ENCODE measurements around the gene MSH4. TPM values are rescaled to one million over a fixed set of nuclear protein-coding genes. Genes with fewer than 3 reads are reported as not detected.
"Not testable (repeated sequence)": the region's sequence is repeated elsewhere in the genome, so short reads cannot be mapped to it uniquely, and the experiment has no call there.

Gene MSH4
- total and polyA plus RNA-seq, 3 experiments from 2014 or later: 0.50 to 0.58 TPM; not detected in 1

DNA sequence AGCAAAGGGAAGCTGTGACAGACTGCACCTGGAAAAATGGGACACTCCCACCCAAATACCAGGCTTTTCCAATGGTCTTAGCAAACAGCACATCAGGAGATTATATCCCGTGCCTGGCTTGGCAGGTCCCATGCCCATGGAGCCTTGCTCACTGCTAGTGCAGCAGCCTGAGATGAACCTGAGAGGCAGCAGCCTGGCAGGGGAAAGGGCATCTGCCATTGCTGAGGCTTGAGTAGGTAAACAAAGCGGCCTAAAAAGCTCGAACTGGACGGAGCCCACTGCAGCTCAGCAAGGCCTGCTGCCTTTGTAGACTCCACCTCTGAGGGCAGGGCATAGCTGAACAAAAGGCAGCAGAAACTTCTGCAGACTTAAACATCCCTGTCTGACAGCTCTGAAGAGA, 18.9 kb upstream of the MSH4 start:
- H3K4me3 Mint-ChIP-seq; H3K36me3 Mint-ChIP-seq; H3K4me1 Mint-ChIP-seq; H3K36me3 ChIP-seq (ENCODE audit: insufficient read depth, low read length); H3K4me3 ChIP-seq (ENCODE audit: low read length); H3K27ac ChIP-seq (ENCODE audit: low read depth, low read length); H3K27ac Mint-ChIP-seq; DNase-seq; H3K9me3 Mint-ChIP-seq; POLR2A ChIA-PET; H3K4me1 ChIP-seq (ENCODE audit: insufficient read depth, low read length); H3K27me3 ChIP-seq (ENCODE audit: insufficient read depth, low read length, poor library complexity, severe bottlenecking); H3K9me3 ChIP-seq (ENCODE audit: low read length): not testable (repeated sequence)
- peaks cover 0 to 23% of the 10 kb centered on the region in 2 donors for H3K27me3 Mint-ChIP-seq
- CTCF ChIA-PET: interaction anchor here (1.3 kb wide), 1 partner anchor 9 kb away, joined by 4 read pairs; no protein-coding TSS in a partner anchor

DNA sequence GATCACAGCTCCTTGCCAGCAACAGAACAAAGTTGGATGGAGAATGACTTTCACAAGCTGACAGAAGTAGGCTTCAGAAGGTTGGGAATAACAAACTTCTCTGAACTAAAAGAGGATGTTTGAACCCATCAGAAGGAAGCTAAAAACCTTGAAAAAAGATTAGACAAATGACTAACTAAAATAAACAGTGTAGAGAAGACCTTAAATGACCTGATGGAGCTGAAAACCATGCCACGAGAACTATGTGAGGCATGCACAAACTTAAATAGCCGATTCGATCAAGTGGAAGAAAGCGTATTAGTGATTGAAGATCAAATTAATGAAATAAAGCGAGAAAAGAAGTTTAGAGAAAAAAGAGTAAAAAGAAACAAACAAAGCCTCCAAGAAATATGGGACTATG, 18.0 kb upstream of the MSH4 start:
- H3K27me3 ChIP-seq (ENCODE audit: insufficient read depth, low read length, poor library complexity, severe bottlenecking); H3K4me3 Mint-ChIP-seq; DNase-seq; POLR2A ChIA-PET; H3K27ac ChIP-seq (ENCODE audit: low read depth, low read length); H3K9me3 Mint-ChIP-seq; H3K36me3 Mint-ChIP-seq; H3K9me3 ChIP-seq (ENCODE audit: low read length); H3K4me3 ChIP-seq (ENCODE audit: low read length); H3K36me3 ChIP-seq (ENCODE audit: insufficient read depth, low read length); H3K4me1 Mint-ChIP-seq; H3K27ac Mint-ChIP-seq; H3K4me1 ChIP-seq (ENCODE audit: insufficient read depth, low read length): not testable (repeated sequence)
- H3K27me3 Mint-ChIP-seq: peaks cover 0 to 21% of the 10 kb centered on the region in 2 donors
- CTCF ChIA-PET: interaction anchor here (1.3 kb wide), 1 partner anchor 10 kb away, joined by 4 read pairs; no protein-coding TSS in a partner anchor

DNA sequence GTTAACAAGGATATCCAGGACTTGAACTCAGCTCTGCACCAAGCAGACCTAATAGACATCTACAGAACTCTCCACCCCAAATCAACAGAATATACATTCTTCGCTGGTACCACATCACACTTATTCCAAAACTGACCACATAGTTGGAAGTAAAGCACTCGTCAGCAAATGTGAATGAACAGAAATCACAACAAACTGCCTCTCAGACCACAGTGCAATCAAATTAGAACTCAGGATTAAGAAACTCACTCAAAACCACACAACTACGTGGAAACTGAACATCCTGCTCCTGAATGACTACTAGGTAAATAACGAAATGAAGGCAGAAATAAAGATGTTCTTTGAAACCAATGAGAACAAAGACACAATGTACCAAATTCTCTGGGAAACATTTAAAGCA, 16.5 kb upstream of the MSH4 start:
- H3K36me3 Mint-ChIP-seq; POLR2A ChIA-PET; H3K9me3 ChIP-seq (ENCODE audit: low read length); H3K4me3 Mint-ChIP-seq; H3K4me1 ChIP-seq (ENCODE audit: insufficient read depth, low read length); DNase-seq; H3K9me3 Mint-ChIP-seq; H3K36me3 ChIP-seq (ENCODE audit: insufficient read depth, low read length); H3K27me3 ChIP-seq (ENCODE audit: insufficient read depth, low read length, poor library complexity, severe bottlenecking); H3K27ac ChIP-seq (ENCODE audit: low read depth, low read length); CTCF ChIA-PET; H3K4me3 ChIP-seq (ENCODE audit: low read length): not testable (repeated sequence)
- Mint-ChIP-seq H3K4me1 (peaks cover 7 to 17% (median 15%) of the 10 kb centered on the region in 3 donors), H3K27me3 (peaks cover 0 to 16% of the 10 kb centered on the region in 2 donors), H3K27ac (peak overlapping the region in 1 of 8 donors; percentile 6)

DNA sequence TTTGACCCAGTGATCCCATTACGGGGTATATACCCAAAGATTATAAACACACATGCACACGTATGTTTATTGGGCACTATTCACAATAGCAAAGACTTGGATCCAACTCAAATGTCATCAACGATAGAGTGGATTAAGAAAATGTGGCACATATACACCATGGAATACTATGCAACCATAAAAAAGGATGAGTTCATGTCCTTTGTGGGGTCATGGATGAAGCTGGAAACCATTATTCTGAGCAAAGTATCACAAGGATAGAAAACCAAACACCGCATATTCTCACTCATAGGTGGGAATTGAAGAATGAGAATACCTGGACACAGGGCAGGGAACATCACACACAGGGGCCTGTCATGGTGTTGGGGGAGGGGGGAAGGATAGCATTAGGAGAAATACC, 12.8 kb upstream of the MSH4 start:
- POLR2A ChIA-PET; H3K27me3 Mint-ChIP-seq; CTCF ChIA-PET; H3K27me3 ChIP-seq (ENCODE audit: insufficient read depth, low read length, poor library complexity, severe bottlenecking); DNase-seq; H3K9me3 Mint-ChIP-seq; H3K9me3 ChIP-seq (ENCODE audit: low read length); H3K4me3 ChIP-seq (ENCODE audit: low read length); H3K36me3 ChIP-seq (ENCODE audit: insufficient read depth, low read length): not testable (repeated sequence)
- H3K4me1 Mint-ChIP-seq: peaks cover 40 to 53% (median 46%) of the 10 kb centered on the region in 3 donors
- H3K27ac Mint-ChIP-seq: peak overlapping the region in 7 of 8 donors; percentile 5 to 99 (median 92)
- Histone ChIP-seq H3K4me1 (ENCODE audit: insufficient read depth, low read length) (peaks cover 30% of the 10 kb centered on the region), H3K27ac (ENCODE audit: low read depth, low read length) (peak overlapping the region; percentile 90)
- peaks cover 1 to 24% (median 6%) of the 10 kb centered on the region in 3 donors for H3K36me3 Mint-ChIP-seq
- H3K4me3 Mint-ChIP-seq: peak overlapping the region; percentile 38 to 98 (median 69)

DNA sequence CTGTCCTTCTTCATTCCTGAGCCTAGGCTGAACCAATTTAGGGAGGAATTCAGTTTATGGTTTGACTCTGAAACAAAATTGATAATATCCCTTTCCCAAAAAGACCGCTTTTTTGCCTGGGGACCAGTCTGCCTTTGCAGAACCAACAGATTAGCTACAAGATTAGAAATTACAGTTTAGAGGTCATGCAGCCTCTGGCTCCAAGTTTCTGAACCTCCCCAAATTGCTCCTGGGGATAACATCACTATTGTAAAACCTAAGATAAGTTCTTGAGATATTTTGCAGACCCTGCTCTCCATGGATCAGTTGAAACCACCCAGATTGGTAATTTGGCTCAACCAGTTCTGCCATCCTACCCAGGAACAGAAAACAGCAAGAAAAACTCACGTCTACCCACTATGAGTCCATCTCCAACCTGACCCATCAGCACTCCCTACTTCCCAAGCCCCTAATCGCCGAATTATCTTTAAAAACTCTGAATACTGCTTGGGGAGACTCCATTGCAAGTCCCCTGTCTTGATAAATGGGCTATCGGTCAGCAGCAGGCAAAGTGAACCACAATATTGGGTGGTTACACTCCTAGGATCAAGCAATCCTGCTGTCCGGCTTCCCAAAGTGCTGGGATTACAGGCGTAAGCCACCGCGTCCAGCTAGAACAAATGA, 11.2 kb upstream of the MSH4 start:
- Mint-ChIP-seq H3K4me3 (peak overlapping the region; percentile 94 to 100 (median 98)), H3K27me3 (peaks cover 0 to 6% of the 10 kb centered on the region in 2 donors), H3K36me3 (peaks cover 4 to 39% (median 4%) of the 10 kb centered on the region in 3 donors), H3K27ac (peak overlapping the region; percentile 92 to 99 (median 98)), H3K4me1 (peaks cover 55 to 65% (median 61%) of the 10 kb centered on the region in 3 donors), H3K9me3 (peaks cover 0 to 2% (median 0%) of the 10 kb centered on the region in 5 donors)
- Histone ChIP-seq H3K4me3 (ENCODE audit: low read length) (peak overlapping the region; percentile 94), H3K36me3 (ENCODE audit: insufficient read depth, low read length) (peaks cover 12% of the 10 kb centered on the region), H3K27me3 (ENCODE audit: insufficient read depth, low read length, poor library complexity, severe bottlenecking) (no peaks in the 10 kb centered on the region), H3K27ac (ENCODE audit: low read depth, low read length) (peak overlapping the region; percentile 90), H3K9me3 (ENCODE audit: low read length) (no peaks in the 10 kb centered on the region), H3K4me1 (ENCODE audit: insufficient read depth, low read length) (peaks cover 45% of the 10 kb centered on the region)
- no peak for DNase-seq
- CTCF ChIA-PET: no interaction called here
- POLR2A ChIA-PET: interaction anchor here (2.0 kb wide), 1 partner anchor 62 kb away, joined by 7 read pairs; no protein-coding TSS in a partner anchor

DNA sequence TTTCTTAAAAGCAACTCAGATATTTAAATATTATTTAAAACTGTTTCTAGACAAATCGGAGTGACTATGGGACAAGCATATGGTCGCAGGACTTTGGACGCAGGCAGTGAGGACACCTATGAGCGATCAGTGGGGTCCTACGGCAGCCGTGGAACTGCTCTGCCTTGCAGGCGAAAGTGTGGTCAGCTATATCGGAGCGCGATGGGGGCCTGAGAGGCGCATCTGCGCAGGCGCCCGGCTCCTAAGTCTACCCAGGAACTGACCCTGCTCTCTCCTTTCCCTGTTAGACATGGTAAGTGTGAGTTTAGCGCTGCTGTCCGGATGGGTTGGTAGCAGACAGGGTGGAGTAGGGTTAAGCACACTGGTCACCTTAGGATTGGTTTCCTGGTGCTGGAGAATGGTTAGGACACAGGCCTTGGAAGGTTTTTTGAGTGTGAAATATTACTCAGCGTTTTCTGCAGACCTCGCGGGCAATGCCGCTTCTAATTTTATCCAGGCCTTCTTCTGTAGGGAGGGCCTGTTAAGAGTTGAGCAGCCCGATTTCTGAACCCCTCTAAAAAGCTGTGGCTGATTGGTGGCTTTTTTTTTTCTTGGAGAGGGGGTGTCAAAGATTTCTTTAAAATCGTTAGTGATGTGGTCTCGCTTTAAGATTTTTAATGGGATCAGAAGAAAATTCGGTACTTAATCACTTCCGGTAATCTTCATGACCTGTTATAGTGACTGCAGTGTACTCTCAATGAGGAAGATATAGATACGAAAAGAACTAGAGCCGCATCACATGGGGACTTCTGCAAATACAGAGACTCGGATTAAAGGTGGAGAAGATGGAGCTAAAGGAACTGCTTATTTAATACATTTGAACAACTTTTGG, 10.5 kb upstream of the MSH4 start, which contains the start of gene RABGGTB:
RABGGTB (plus strand) TSS at position 274 of the 871 bp plus-strand sequence; CDS start at position 290, 16 bp downstream.
- peaks cover 13% of the 10 kb centered on the region for H3K36me3 ChIP-seq (ENCODE audit: insufficient read depth, low read length)
- Mint-ChIP-seq H3K4me3 (peak within 1 kb of the TSS; percentile 94 to 100 (median 98)), H3K27me3 (peaks cover 0 to 6% of the 10 kb centered on the region in 2 donors), H3K4me1 (peaks cover 63 to 73% (median 69%) of the 10 kb centered on the region in 3 donors), H3K27ac (peak within 1 kb of the TSS; percentile 92 to 99 (median 98)), H3K9me3 (peaks cover 0 to 2% (median 0%) of the 10 kb centered on the region in 5 donors), H3K36me3 (peaks cover 6 to 47% (median 8%) of the 10 kb centered on the region in 3 donors)
- peak within 1 kb of the TSS; percentile 94 for H3K4me3 ChIP-seq (ENCODE audit: low read length)
- CTCF ChIA-PET: no interaction called here
- H3K27me3 ChIP-seq (ENCODE audit: insufficient read depth, low read length, poor library complexity, severe bottlenecking): no peaks in the 10 kb centered on the region
- H3K4me1 ChIP-seq (ENCODE audit: insufficient read depth, low read length): peaks cover 53% of the 10 kb centered on the region
- POLR2A ChIA-PET: interaction anchor here (1.0 to 2.0 kb wide), 2 partner anchors 11 to 63 kb away, joined by 3 to 7 read pairs; no protein-coding TSS in a partner anchor
- peak within 1 kb of the TSS; percentile 90 for H3K27ac ChIP-seq (ENCODE audit: low read depth, low read length)
- H3K9me3 ChIP-seq (ENCODE audit: low read length): no peaks in the 10 kb centered on the region
- DNase-seq: peak; percentile 87 to 95 (median 92)

DNA sequence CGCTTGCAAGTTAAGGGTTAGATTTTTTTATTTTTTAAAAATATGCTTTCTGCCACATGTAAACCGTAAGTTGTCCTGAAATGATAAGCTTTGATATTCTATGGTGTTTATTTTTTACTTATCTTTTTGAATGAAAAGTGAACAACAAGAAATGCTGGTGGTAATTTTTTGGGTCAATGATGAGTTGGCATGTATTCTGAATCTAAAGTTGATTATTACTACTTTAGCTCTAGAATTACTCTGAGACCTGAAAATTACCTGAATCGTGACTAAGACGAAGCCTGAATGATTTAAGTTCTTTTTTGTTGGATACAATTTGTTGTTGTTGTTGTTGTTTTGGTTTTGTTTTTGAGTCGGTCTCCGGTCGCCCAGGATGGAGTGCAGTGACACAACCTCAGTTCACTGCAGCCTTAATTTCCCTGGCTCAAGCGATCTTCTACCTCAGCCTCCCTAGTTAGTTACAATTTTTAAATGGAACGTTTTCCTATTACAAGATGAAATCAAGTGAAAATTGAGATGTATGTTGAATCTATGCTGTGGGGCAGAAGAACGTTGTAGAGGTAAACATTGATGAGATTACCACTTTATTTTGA, 9.7 kb upstream of the MSH4 start:
- H3K9me3 ChIP-seq (ENCODE audit: low read length): no peaks in the 10 kb centered on the region
- Mint-ChIP-seq H3K4me1 (peaks cover 67 to 81% (median 77%) of the 10 kb centered on the region in 3 donors), H3K36me3 (peaks cover 8 to 54% (median 15%) of the 10 kb centered on the region in 3 donors), H3K4me3 (peak overlapping the region; percentile 94 to 100 (median 98)), H3K27me3 (peaks cover 0 to 3% of the 10 kb centered on the region in 2 donors), H3K9me3 (no peaks in the 10 kb centered on the region), H3K27ac (peak overlapping the region; percentile 92 to 99 (median 98))
- DNase-seq: no peak
- peaks cover 21% of the 10 kb centered on the region for H3K36me3 ChIP-seq (ENCODE audit: insufficient read depth, low read length)
- H3K4me3 ChIP-seq (ENCODE audit: low read length): peak overlapping the region; percentile 94
- peaks cover 54% of the 10 kb centered on the region for H3K4me1 ChIP-seq (ENCODE audit: insufficient read depth, low read length)
- H3K27me3 ChIP-seq (ENCODE audit: insufficient read depth, low read length, poor library complexity, severe bottlenecking): no peaks in the 10 kb centered on the region
- peak overlapping the region; percentile 90 for H3K27ac ChIP-seq (ENCODE audit: low read depth, low read length)
- POLR2A ChIA-PET: interaction anchor here (1.0 to 2.0 kb wide), 2 partner anchors 11 to 64 kb away, joined by 3 to 7 read pairs; no protein-coding TSS in a partner anchor
- CTCF ChIA-PET: no interaction called here
